Gastrocnemius medialis (tissue), 4 donors: Measurements from ENCODE around the gene EBLN2.

Experiments
- POLR2A ChIP-seq, 2 donors: fragments of 450-650 bp; IDR thresholded peaks; one replicate each; pipeline ENCODE4 v1.6.1; 2017; ENCODE audit warnings: antibody characterized with exemption in 2 of 2, mild to moderate bottlenecking in 2 of 2, moderate library complexity in 2 of 2
- TF ChIP-seq, protein P1 (sequence below), 5 experiments: fragments of 450-650 bp in 3 of 5; fragments of 200-600 bp in 2 of 5; sonication (generic) in 2 of 5; IDR thresholded peaks in 4 of 5; conservative IDR thresholded peaks in 1 of 5; 1 replicate in 4 of 5; 2 replicates in 1 of 5; pipeline ENCODE4 v1.5.1; 2016 to 2019; ENCODE audit warnings: antibody characterized with exemption in 5 of 5, mild to moderate bottlenecking in 3 of 5, moderate library complexity in 3 of 5

DNA sequence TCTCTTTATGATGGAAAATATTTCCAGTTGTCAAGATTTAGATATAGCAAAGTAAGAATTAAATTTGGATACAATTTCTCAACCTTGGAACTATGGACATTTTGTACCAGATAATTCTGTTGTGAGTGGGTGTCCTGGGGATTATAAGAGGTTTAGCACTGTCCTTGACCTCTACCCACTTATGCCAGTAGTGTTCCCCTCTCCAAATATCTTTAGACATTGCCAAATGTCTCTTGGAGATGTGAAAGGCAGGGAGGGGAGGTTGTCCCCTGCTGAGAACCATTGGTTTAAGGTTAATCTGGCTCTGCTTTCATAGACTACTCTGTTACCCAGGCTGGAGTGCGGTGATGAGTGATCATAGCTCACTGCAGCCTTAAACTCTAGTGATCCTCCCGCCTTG is at the start of gene EBLN2:
- TF ChIP-seq, protein P1, sequence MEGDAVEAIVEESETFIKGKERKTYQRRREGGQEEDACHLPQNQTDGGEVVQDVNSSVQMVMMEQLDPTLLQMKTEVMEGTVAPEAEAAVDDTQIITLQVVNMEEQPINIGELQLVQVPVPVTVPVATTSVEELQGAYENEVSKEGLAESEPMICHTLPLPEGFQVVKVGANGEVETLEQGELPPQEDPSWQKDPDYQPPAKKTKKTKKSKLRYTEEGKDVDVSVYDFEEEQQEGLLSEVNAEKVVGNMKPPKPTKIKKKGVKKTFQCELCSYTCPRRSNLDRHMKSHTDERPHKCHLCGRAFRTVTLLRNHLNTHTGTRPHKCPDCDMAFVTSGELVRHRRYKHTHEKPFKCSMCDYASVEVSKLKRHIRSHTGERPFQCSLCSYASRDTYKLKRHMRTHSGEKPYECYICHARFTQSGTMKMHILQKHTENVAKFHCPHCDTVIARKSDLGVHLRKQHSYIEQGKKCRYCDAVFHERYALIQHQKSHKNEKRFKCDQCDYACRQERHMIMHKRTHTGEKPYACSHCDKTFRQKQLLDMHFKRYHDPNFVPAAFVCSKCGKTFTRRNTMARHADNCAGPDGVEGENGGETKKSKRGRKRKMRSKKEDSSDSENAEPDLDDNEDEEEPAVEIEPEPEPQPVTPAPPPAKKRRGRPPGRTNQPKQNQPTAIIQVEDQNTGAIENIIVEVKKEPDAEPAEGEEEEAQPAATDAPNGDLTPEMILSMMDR (IDR thresholded peaks at IDR 0.05 in 4 of 5, conservative IDR thresholded peaks at IDR 0.05 in 1 of 5): no peak
- TF ChIP-seq POLR2A (IDR thresholded peaks at IDR 0.05): no peak
